Endothelial cell (in vitro differentiated cells): ENCODE results near the gene LRRC8B. TPM values are rescaled to one million over a fixed set of nuclear protein-coding genes. Genes with fewer than 3 reads are reported as not detected.

Source experiments
- DNase-seq: peaks from one replicate; pipeline ENCODE4 v3.0.0; 2021; ENCODE audit warnings: low spot score
- H3K27ac Mint-ChIP-seq: one replicate; pipeline ENCODE4 v1.8.0; 2021; ENCODE audit warnings: mixed read lengths, inconsistent platforms; ENCODE audit not compliant: unreplicated experiment
- H3K27me3 Mint-ChIP-seq: one replicate; pipeline ENCODE4 v1.8.0; 2021; ENCODE audit warnings: mild to moderate bottlenecking, moderate library complexity, mixed read lengths, inconsistent platforms; ENCODE audit not compliant: unreplicated experiment
- H3K36me3 Mint-ChIP-seq: one replicate; pipeline ENCODE4 v1.8.0; 2021; ENCODE audit warnings: mild to moderate bottlenecking, low read depth, mixed read lengths, inconsistent platforms; ENCODE audit not compliant: unreplicated experiment
- H3K4me1 Mint-ChIP-seq: one replicate; pipeline ENCODE4 v1.8.0; 2021; ENCODE audit warnings: mild to moderate bottlenecking, mixed read lengths, inconsistent platforms; ENCODE audit not compliant: unreplicated experiment
- H3K4me3 Mint-ChIP-seq: one replicate; pipeline ENCODE4 v1.8.0; 2021; ENCODE audit warnings: mild to moderate bottlenecking, mixed read lengths, inconsistent platforms; ENCODE audit not compliant: unreplicated experiment
- H3K9me3 Mint-ChIP-seq: one replicate; pipeline ENCODE4 v1.8.0; 2021; ENCODE audit warnings: mixed read lengths, inconsistent platforms; ENCODE audit not compliant: unreplicated experiment
- total RNA-seq: library from RNA; stranded (reverse); fragmentation: NEBNext Ultra II Directional; extraction: Animal tissue kit (Norgen Biotek cat#: 25700); gene quantifications from one replicate; pipeline ENCODE4 v1.2.1, GENCODE V29; 2021; ENCODE audit not compliant: unreplicated experiment
- TF ChIP-seq, protein P1 (sequence below): fragments of 200-600 bp; sonication (generic); IDR thresholded peaks from one replicate; pipeline ENCODE4 v1.5.0; 2021; ENCODE audit warnings: antibody characterized with exemption; ENCODE audit not compliant: unreplicated experiment

The LRRC8B gene
- total RNA-seq, 1 donor from 2014 or later: 14.5 TPM

DNA sequence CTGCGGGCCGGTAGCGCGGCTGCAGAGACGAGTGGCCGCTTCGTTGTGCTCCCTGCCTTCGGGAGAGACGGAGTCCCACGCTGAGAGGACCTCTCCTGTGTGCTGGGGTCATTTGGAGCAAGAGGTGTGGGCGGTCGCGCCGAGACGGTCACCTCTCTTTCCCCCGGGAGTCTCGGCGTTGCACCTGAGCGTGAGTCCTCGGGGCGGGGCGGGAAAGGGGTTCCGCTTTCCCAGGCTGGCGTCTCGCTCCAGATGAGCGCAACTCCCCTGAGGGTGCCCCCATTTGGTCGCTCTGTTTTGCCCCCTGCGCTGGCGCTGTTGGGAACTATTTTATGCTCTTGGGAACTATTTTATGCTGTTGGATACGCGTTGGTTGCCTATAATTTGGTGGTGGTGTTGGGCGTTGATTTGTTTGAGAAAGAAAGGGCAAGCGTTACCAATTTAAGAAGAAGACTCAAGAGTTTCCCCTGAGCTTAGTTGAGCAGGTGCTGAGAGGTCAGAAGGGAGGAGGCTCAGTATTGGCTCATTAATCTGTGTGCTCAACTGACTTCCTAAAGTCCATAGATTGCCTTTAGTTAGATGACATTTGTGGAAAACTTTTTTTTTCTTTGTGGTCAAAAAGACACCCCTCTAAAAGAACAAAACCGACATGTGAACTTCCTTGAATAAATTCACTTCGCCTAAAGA, 683 bp downstream of the LRRC8B start:
- Mint-ChIP-seq H3K4me3 (peak overlapping the region; percentile 96), H3K27me3 (peaks cover 4% of the 10 kb centered on the region), H3K27ac (peak overlapping the region; percentile 49), H3K9me3 (no peaks in the 10 kb centered on the region), H3K36me3 (peaks cover 8% of the 10 kb centered on the region), H3K4me1 (peaks cover 16% of the 10 kb centered on the region)
- TF ChIP-seq, protein P1, sequence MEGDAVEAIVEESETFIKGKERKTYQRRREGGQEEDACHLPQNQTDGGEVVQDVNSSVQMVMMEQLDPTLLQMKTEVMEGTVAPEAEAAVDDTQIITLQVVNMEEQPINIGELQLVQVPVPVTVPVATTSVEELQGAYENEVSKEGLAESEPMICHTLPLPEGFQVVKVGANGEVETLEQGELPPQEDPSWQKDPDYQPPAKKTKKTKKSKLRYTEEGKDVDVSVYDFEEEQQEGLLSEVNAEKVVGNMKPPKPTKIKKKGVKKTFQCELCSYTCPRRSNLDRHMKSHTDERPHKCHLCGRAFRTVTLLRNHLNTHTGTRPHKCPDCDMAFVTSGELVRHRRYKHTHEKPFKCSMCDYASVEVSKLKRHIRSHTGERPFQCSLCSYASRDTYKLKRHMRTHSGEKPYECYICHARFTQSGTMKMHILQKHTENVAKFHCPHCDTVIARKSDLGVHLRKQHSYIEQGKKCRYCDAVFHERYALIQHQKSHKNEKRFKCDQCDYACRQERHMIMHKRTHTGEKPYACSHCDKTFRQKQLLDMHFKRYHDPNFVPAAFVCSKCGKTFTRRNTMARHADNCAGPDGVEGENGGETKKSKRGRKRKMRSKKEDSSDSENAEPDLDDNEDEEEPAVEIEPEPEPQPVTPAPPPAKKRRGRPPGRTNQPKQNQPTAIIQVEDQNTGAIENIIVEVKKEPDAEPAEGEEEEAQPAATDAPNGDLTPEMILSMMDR: no peak
- DNase-seq: peak; percentile 30

DNA sequence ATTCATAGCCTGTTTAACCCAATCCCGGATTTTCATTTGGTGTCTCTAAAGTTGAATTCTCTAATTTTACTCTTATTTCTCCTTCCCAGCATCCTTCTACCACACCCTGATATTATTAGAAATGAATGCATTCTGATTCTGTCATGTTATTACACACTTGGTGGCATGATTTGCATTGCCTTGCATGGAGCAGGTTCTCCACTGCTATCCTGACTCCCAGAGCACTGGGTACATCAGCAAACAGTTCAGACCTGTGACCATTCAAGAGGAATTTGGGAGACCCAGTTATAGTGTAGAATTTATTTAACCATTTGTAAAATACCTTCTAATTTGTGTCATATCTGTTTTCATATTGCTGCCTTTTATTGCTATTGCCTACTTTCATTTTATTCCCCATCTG, 2.6 kb downstream of the LRRC8B start:
- Mint-ChIP-seq H3K27me3 (peaks cover 4% of the 10 kb centered on the region), H3K9me3 (no peaks in the 10 kb centered on the region), H3K36me3 (peaks cover 8% of the 10 kb centered on the region), H3K27ac (no peak overlapping the region), H3K4me1 (peaks cover 35% of the 10 kb centered on the region), H3K4me3 (no peak overlapping the region)
- TF ChIP-seq, protein P1: no peak
- no peak for DNase-seq

DNA sequence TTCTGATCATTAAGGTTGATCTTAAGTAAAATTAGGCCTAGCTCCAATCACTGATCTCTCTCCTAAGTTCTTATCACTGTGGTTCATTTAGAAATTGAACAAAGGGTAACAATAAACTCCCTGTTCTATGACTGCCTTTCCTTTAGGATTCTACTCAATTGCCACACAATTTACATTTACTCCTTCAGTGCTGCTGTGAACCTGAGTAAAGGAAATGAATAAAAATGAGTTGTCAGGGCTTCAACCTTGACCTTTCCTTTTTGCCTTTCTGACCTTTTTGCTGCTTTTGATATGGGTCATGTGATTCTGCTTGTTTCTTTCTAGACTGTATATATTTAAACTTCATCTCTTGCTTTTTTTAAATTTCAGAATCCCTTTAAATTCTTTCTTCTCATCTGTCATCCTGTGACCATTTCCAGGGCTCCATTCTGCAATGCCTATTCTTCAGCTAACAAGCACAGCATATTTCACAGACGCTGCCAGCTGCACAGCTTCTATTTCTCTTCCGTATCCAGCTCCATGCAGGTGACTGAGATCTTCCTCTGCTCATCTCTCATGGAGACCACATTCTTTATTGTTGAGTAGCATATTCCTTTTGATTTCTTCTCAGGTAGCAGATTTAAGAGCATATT, 3.2 kb downstream of the LRRC8B start:
- no peaks in the 10 kb centered on the region for H3K9me3 Mint-ChIP-seq
- H3K27ac Mint-ChIP-seq: no peak overlapping the region
- H3K4me1 Mint-ChIP-seq: peaks cover 39% of the 10 kb centered on the region
- H3K27me3 Mint-ChIP-seq: peaks cover 4% of the 10 kb centered on the region
- TF ChIP-seq, protein P1: no peak
- peaks cover 8% of the 10 kb centered on the region for H3K36me3 Mint-ChIP-seq
- H3K4me3 Mint-ChIP-seq: no peak overlapping the region
- no peak for DNase-seq

DNA sequence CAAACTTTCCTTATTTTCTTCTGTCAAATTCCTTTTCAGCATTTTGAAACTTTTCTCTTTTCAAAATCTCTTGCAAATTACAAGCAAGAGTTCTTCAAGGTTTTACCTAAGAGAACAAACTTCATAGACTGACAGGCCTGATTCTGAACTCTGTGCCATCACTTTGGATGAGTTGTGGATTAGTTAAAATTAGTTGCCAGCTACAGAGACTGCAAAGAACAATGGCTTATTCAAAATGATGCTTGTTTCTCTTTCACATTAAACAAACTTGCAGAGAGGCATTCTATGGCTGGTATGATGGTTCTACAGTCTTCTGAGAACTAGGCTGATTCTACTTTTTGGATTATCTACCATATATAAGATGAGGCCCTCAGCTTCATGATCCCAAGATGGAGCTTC, 3.8 kb downstream of the LRRC8B start:
- Mint-ChIP-seq H3K27me3 (peaks cover 7% of the 10 kb centered on the region), H3K27ac (no peak overlapping the region), H3K9me3 (no peaks in the 10 kb centered on the region), H3K4me1 (peaks cover 39% of the 10 kb centered on the region), H3K4me3 (no peak overlapping the region), H3K36me3 (peaks cover 8% of the 10 kb centered on the region)
- TF ChIP-seq, protein P1: no peak
- no peak for DNase-seq

DNA sequence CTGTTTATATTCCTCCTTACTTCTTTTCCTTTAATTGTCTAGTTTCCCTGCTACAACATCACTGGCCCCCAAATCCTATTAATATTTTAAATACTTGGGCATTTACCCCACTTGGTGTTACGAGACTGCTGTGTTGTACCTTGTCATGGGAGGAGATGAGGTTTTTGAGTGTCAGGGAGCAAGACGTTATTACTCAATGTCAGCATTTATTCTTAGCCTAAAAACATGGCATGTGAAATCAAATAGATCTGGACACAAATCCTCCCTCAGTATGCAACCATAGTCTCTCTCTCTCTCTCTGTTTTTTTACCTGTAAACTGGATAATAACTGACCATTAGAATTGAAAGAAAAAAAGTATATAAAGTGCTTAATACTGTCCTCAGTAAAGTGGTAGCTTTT, 4.6 kb downstream of the LRRC8B start:
- H3K9me3 Mint-ChIP-seq: no peaks in the 10 kb centered on the region
- no peak for DNase-seq
- no peak overlapping the region for H3K27ac Mint-ChIP-seq
- TF ChIP-seq, protein P1: no peak
- peaks cover 35% of the 10 kb centered on the region for H3K4me1 Mint-ChIP-seq
- H3K36me3 Mint-ChIP-seq: peaks cover 8% of the 10 kb centered on the region
- H3K27me3 Mint-ChIP-seq: peaks cover 3% of the 10 kb centered on the region
- no peak overlapping the region for H3K4me3 Mint-ChIP-seq
